ENCODE results near the gene VPS26C. TPM values are rescaled to one million over a fixed set of nuclear protein-coding genes. Genes with fewer than 3 reads are reported as not detected.

VPS26C gene
- polyA plus RNA-seq, 2 of the 4 experiments (the other 2 are of a cell fraction), result 24.2 to 29.5 TPM

- TF ChIP-seq USF2 (IDR thresholded peaks at IDR 0.05) (no peak), REST (IDR thresholded peaks at IDR 0.05) (no peak), E2F6 (IDR thresholded peaks at IDR 0.05; ENCODE audit: borderline replicate concordance, low read depth) (no peak), HOXB5 (CRISPR knock-in tag; IDR thresholded peaks at IDR 0.05) (no peak), SMC3 (IDR thresholded peaks at IDR 0.05) (no peak), RARB (CRISPR knock-in tag; IDR thresholded peaks at IDR 0.05) (no peak)
Measured at GRCh38 chr21:37207441-37208009, 59.6 kb downstream of the VPS26C start (continued).

GRCh38 chr21:37206496-37206895 is 60.6 kb downstream of the VPS26C start:
- CTCF ChIA-PET, result no interaction called here

More at GRCh38 chr21:37206496-37206895, 60.6 kb downstream of the VPS26C start:
- H3K4me1 ChIP-seq, result no peaks in the 10 kb centered on the region
- H3K9me3 ChIP-seq, result no peaks in the 10 kb centered on the region
- DNase-seq (ENCODE audit: low read depth in 1 of 2, low spot score in 1 of 2), result no peak
- no peak for ATAC-seq
- H3K4me2 ChIP-seq, result no peak overlapping the region
- H3K27ac ChIP-seq, result no peak overlapping the region
- TF ChIP-seq ELK1 (IDR thresholded peaks at IDR 0.05; ENCODE audit: low read depth, low read length), result no peak
- no peak for TF ChIP-seq MAZ (IDR thresholded peaks at IDR 0.05; ENCODE audit: borderline replicate concordance, low read depth, low read length)
- TF ChIP-seq RNF2 (IDR thresholded peaks at IDR 0.05; ENCODE audit: borderline replicate concordance, low read depth), result no peak
- TF ChIP-seq PBX3 (IDR thresholded peaks at IDR 0.05), result no peak
- no peak for TF ChIP-seq BHLHE40 (IDR thresholded peaks at IDR 0.05; ENCODE audit: low read depth, low read length)
- TF ChIP-seq JUN (IDR thresholded peaks at IDR 0.05), result no peak
- TF ChIP-seq E2F6 (IDR thresholded peaks at IDR 0.05; ENCODE audit: borderline replicate concordance, low read depth), result no peak
- no peak for TF ChIP-seq USF2 (IDR thresholded peaks at IDR 0.05)
- no peak for TF ChIP-seq RARB (CRISPR knock-in tag; IDR thresholded peaks at IDR 0.05)
- TF ChIP-seq CBX8 (IDR thresholded peaks at IDR 0.05), result no peak
- no peak for TF ChIP-seq SMC3 (IDR thresholded peaks at IDR 0.05)
- no peak for TF ChIP-seq REST (IDR thresholded peaks at IDR 0.05)
- TF ChIP-seq HOXB5 (CRISPR knock-in tag; IDR thresholded peaks at IDR 0.05), result no peak
- TF ChIP-seq BCL3 (IDR thresholded peaks at IDR 0.05), result no peak
- TF ChIP-seq MAX (IDR thresholded peaks at IDR 0.05), result no peak
- no peak for TF ChIP-seq SREBF2 (IDR thresholded peaks at IDR 0.05)
- no peak overlapping the region for H3K4me3 ChIP-seq
- no peak for FAIRE-seq
- POLR2A ChIA-PET, result no interaction called here
- WGBS (ENCODE audit: missing lambda C conversion rate), result 93% methylated on average over 7 of the region's 7 CpGs
